ENCODE results near the gene PDE4C. TPM values are rescaled to one million over a fixed set of nuclear protein-coding genes. Genes with fewer than 3 reads are reported as not detected.
A peak's percentile ranks its signal among the peaks of the same experiment; 100 is the strongest.

PDE4C gene
- total and polyA plus RNA-seq, 9 of the 15 experiments (the other 6 are each of a cell fraction or from before 2014, with no cell fraction given): 0.04 to 0.91 (median 0.20) TPM; not detected in 1

GRCh38 chr19:18193388-18194180, 32.7 kb downstream of the PDE4C start (continued):
- TF ChIP-seq NFE2L1 (tag; IDR thresholded peaks at IDR 0.05; ENCODE audit: borderline replicate concordance, low read depth) (no peak), SRSF7 (optimal IDR thresholded peaks at IDR 0.05; ENCODE audit: low read depth, low read length) (no peak), DNMT1 (IDR thresholded peaks at IDR 0.05) (no peak), BRCA1 (IDR thresholded peaks at IDR 0.05) (no peak), BRCA1 (CRISPR knock-in tag; IDR thresholded peaks at IDR 0.05) (0 out of 2 replicates have a peak, but pooled peaks have one; percentile 82), ARID2 (IDR thresholded peaks at IDR 0.05) (no peak), ZNF143 (CRISPR knock-in tag; IDR thresholded peaks at IDR 0.05) (0 out of 2 replicates have a peak, but pooled peaks have one; percentile 47), TFAP4 (CRISPR knock-in tag; IDR thresholded peaks at IDR 0.05; ENCODE audit: borderline replicate concordance) (peak; percentile 47; the same call in 1 of the 2 replicates), PKNOX1 (IDR thresholded peaks at IDR 0.05) (no peak), CHD1 (IDR thresholded peaks at IDR 0.05; ENCODE audit: low read length) (peak; percentile 61), MTA1 (IDR thresholded peaks at IDR 0.05; ENCODE audit: borderline replicate concordance) (0 out of 2 replicates have a peak, but pooled peaks have one; percentile 20), ETV1 (tag; conservative IDR thresholded peaks at IDR 0.05; ENCODE audit: low read depth) (peak; percentile 42; the same call in 1 of the 2 replicates), MYNN (IDR thresholded peaks at IDR 0.05) (no peak), MYNN (CRISPR knock-in tag; IDR thresholded peaks at IDR 0.05) (no peak), ZNF347 (CRISPR knock-in tag; IDR thresholded peaks at IDR 0.05; ENCODE audit: low read depth) (no peak)
